ENCODE measurements around the gene SYT1. TPM values are rescaled to one million over a fixed set of nuclear protein-coding genes. Genes with fewer than 3 reads are reported as not detected.

SYT1 gene
- polyA plus RNA-seq, 1 experiment: 6.8 TPM

GRCh38 chr12:79250960-79251755 is 386.6 kb downstream of the SYT1 start:
- H3K4me3 ChIP-seq (ENCODE audit: low read depth, low read length): no peak overlapping the region
- H3K27ac ChIP-seq (ENCODE audit: low read depth, low read length): no peak overlapping the region
- no peak for DNase-seq (ENCODE audit: low read depth, low spot score)
- H3K9me3 ChIP-seq (ENCODE audit: control insufficient read depth, insufficient read depth, low read length): peaks cover 3% of the 10 kb centered on the region; the same call in 1 of the 2 replicates
- TF ChIP-seq CTCF (IDR thresholded peaks at IDR 0.05; ENCODE audit: low read depth, low read length): no peak
- H3K27me3 ChIP-seq (ENCODE audit: control insufficient read depth, insufficient read depth, low read length): no peaks in the 10 kb centered on the region
- ChIA-PET POLR2A (no interaction called here), CTCF (no interaction called here)

- no peak for TF ChIP-seq CTCF (IDR thresholded peaks at IDR 0.05; ENCODE audit: low read depth, low read length)
- H3K27ac ChIP-seq (ENCODE audit: low read depth, low read length): no peak overlapping the region
- POLR2A ChIA-PET: no interaction called here
- no peaks in the 10 kb centered on the region for H3K27me3 ChIP-seq (ENCODE audit: control insufficient read depth, insufficient read depth, low read length)
- CTCF ChIA-PET: no interaction called here
- peaks cover 3% of the 10 kb centered on the region; the same call in 1 of the 2 replicates for H3K9me3 ChIP-seq (ENCODE audit: control insufficient read depth, insufficient read depth, low read length)
- no peak for DNase-seq (ENCODE audit: low read depth, low spot score)
- no peak overlapping the region for H3K4me3 ChIP-seq (ENCODE audit: low read depth, low read length)
Measured at GRCh38 chr12:79252358-79253075, 387.9 kb downstream of the SYT1 start.

- no peaks in the 10 kb centered on the region for H3K27me3 ChIP-seq (ENCODE audit: control insufficient read depth, insufficient read depth, low read length)
- ChIA-PET CTCF (no interaction called here), POLR2A (no interaction called here)
- peaks cover 3% of the 10 kb centered on the region; the same call in 1 of the 2 replicates for H3K9me3 ChIP-seq (ENCODE audit: control insufficient read depth, insufficient read depth, low read length)
- TF ChIP-seq CTCF (IDR thresholded peaks at IDR 0.05; ENCODE audit: low read depth, low read length): no peak
- no peak overlapping the region for H3K4me3 ChIP-seq (ENCODE audit: low read depth, low read length)
- no peak for DNase-seq (ENCODE audit: low read depth, low spot score)
- H3K27ac ChIP-seq (ENCODE audit: low read depth, low read length): no peak overlapping the region
Measured at GRCh38 chr12:79255288-79255687, 390.7 kb downstream of the SYT1 start.

DNA sequence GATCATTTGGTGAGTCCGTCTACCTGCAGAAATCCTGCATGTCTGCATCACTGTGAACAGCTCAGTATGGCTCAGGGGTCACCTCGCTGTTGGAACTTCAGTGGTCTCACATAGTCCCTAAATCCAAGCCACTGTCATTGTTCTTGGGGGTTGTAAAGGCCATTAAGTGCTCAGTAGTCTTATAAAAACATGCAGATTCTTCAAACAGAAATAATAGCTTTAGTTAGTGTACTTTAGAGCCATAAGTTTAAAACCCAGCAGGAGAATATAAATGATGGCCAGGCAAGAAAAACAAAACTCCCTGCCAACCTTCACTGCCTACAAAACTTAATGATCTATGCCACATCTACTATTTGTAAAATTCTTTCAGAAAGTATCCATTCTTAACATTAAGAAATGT is 396.3 kb downstream of the SYT1 start:
- no peaks in the 10 kb centered on the region for H3K27me3 ChIP-seq (ENCODE audit: control insufficient read depth, insufficient read depth, low read length)
- H3K9me3 ChIP-seq (ENCODE audit: control insufficient read depth, insufficient read depth, low read length): no peaks in the 10 kb centered on the region
- H3K4me3 ChIP-seq (ENCODE audit: low read depth, low read length): no peak overlapping the region
- no peak overlapping the region for H3K27ac ChIP-seq (ENCODE audit: low read depth, low read length)
- CTCF ChIA-PET: no interaction called here
- no peak for TF ChIP-seq CTCF (IDR thresholded peaks at IDR 0.05; ENCODE audit: low read depth, low read length)
- POLR2A ChIA-PET: no interaction called here
- no peak for DNase-seq (ENCODE audit: low read depth, low spot score)

- Histone ChIP-seq H3K9me3 (ENCODE audit: control insufficient read depth, insufficient read depth, low read length) (no peaks in the 10 kb centered on the region), H3K27ac (ENCODE audit: low read depth, low read length) (no peak overlapping the region), H3K27me3 (ENCODE audit: control insufficient read depth, insufficient read depth, low read length) (no peaks in the 10 kb centered on the region), H3K4me3 (ENCODE audit: low read depth, low read length) (no peak overlapping the region)
- CTCF ChIA-PET: no interaction called here
- TF ChIP-seq CTCF (IDR thresholded peaks at IDR 0.05; ENCODE audit: low read depth, low read length): no peak
- DNase-seq (ENCODE audit: low read depth, low spot score): no peak
- POLR2A ChIA-PET: no interaction called here
Measured at GRCh38 chr12:79262938-79263337, 398.4 kb downstream of the SYT1 start.
